Prostate gland (tissue), 2 donors: ENCODE data around the gene TSSC4. TPM values are rescaled to one million over a fixed set of nuclear protein-coding genes. Genes with fewer than 3 reads are reported as not detected.

Experiments
- DNase-seq: peaks from one replicate; pipeline ENCODE4 v3.0.0-alpha.2; 2019; ENCODE audit warnings: low spot score
- H3K27ac ChIP-seq, 2 donors: fragments of 200-600 bp; sonication (generic); 2 replicates each; pipeline ENCODE4 v1.5.1; 2017 to 2019
- H3K27me3 ChIP-seq: fragments of 200-600 bp; sonication (generic); replicated peaks from 2 replicates; pipeline ENCODE4 v1.5.1; 2019; ENCODE audit not compliant: insufficient read depth
- H3K36me3 ChIP-seq, 2 donors: fragments of 200-600 bp; sonication (generic); 1 replicate in 1 of 2; 2 replicates in 1 of 2; pipeline versions ENCODE4 v1.5.1 to v1.8.1; 2017 to 2019
- H3K4me1 ChIP-seq: fragments of 200-600 bp; sonication (generic); replicated peaks from 2 replicates; pipeline ENCODE4 v1.5.1; 2019
- H3K4me3 ChIP-seq, 2 donors: fragments of 200-600 bp; sonication (generic); 2 replicates each; pipeline ENCODE4 v1.5.1; 2017 to 2019
- H3K9me3 ChIP-seq: fragments of 200-600 bp; sonication (generic); 2 replicates; pipeline ENCODE4 v1.5.1; 2017
- CTCF ChIP-seq, 4 experiments: fragments of 200-600 bp in 2 of 4; fragments of 450-650 bp in 2 of 4; sonication (generic) in 2 of 4; IDR thresholded peaks; 1 replicate in 3 of 4; 2 replicates in 1 of 4; pipeline ENCODE4 v1.5.1; 2016 to 2019; ENCODE audit warnings: antibody characterized with exemption in 4 of 4, mild to moderate bottlenecking in 2 of 4, moderate library complexity in 2 of 4
- POLR2A ChIP-seq: fragments of 450-650 bp; IDR thresholded peaks from one replicate; pipeline ENCODE4 v1.6.1; 2016; ENCODE audit warnings: antibody characterized with exemption, mild to moderate bottlenecking
- POLR2AphosphoS5 ChIP-seq: sonication (generic); formaldehyde crosslinking; IDR thresholded peaks from one replicate; pipeline ENCODE4 v1.6.1; 2017; ENCODE audit warnings: antibody characterized with exemption
- WGBS: methylation state at CpG from one replicate; pipeline ENCODE4 v1.1.5; 2018; 5-methylcytosine and 5-hydroxymethylcytosine counted together
- intact Hi-C: fragments of 100-400 bp; cut with DNase I; formaldehyde crosslinking; loops from one replicate; pipeline ENCODE4 v1.14.2; 2022
- total RNA-seq, 2 donors: library from RNA; depleted of rRNA; stranded (reverse); fragments of >200 nt; gene quantifications; one replicate each; pipeline ENCODE4 v1.1.0, GENCODE V29; 2016

TSSC4 gene
- total RNA-seq, 2 donors from 2014 or later = 40.4 to 71.1 TPM

GRCh38 chr11:2367266-2368160 lies 33.0 kb upstream of the TSSC4 start:
- Histone ChIP-seq H3K27ac (no peak overlapping the region), H3K4me3 (no peak overlapping the region), H3K27me3 (no peaks in the 10 kb centered on the region), H3K4me1 (peaks cover 8% of the 10 kb centered on the region), H3K36me3 (no peaks in the 10 kb centered on the region), H3K9me3 (no peaks in the 10 kb centered on the region)
- DNase-seq = no peak
- intact Hi-C loops = no loop called here
- no peak for TF ChIP-seq CTCF (IDR thresholded peaks at IDR 0.05)
- no peak for TF ChIP-seq POLR2AphosphoS5
- no peak for TF ChIP-seq POLR2A
- WGBS = 80% methylated on average over 17 of the region's 17 CpGs

- WGBS = 90% methylated on average over 4 of the region's 7 CpGs
- Histone ChIP-seq H3K36me3 (no peaks in the 10 kb centered on the region), H3K4me1 (peaks cover 8% of the 10 kb centered on the region), H3K4me3 (no peak overlapping the region), H3K27me3 (no peaks in the 10 kb centered on the region), H3K27ac (no peak overlapping the region), H3K9me3 (no peaks in the 10 kb centered on the region)
- TF ChIP-seq CTCF (IDR thresholded peaks at IDR 0.05) = no peak
- TF ChIP-seq POLR2AphosphoS5 = no peak
- TF ChIP-seq POLR2A = no peak
- intact Hi-C loops = no loop called here
- no peak for DNase-seq
Measured at GRCh38 chr11:2368178-2368850, 32.2 kb upstream of the TSSC4 start.

GRCh38 chr11:2368851-2369180 lies 31.7 kb upstream of the TSSC4 start:
- intact Hi-C loops = no loop called here

GRCh38 chr11:2369320-2369719 lies 31.2 kb upstream of the TSSC4 start:
- no peak for TF ChIP-seq CTCF (IDR thresholded peaks at IDR 0.05)
- no peak for TF ChIP-seq POLR2A
- Histone ChIP-seq H3K27ac (no peak overlapping the region), H3K9me3 (no peaks in the 10 kb centered on the region), H3K27me3 (no peaks in the 10 kb centered on the region), H3K36me3 (no peaks in the 10 kb centered on the region), H3K4me3 (no peak overlapping the region), H3K4me1 (peaks cover 8% of the 10 kb centered on the region)
- no peak for DNase-seq
- WGBS = 95% methylated on average over 12 of the region's 12 CpGs
- intact Hi-C loops = no loop called here

More at GRCh38 chr11:2368851-2369180, 31.7 kb upstream of the TSSC4 start:
- no peaks in the 10 kb centered on the region for H3K36me3 ChIP-seq
- WGBS = 76% methylated on average over 9 of the region's 10 CpGs
- no peak overlapping the region for H3K27ac ChIP-seq
- no peak overlapping the region for H3K4me3 ChIP-seq
- H3K9me3 ChIP-seq = no peaks in the 10 kb centered on the region
- TF ChIP-seq POLR2A = no peak
- no peak for TF ChIP-seq CTCF (IDR thresholded peaks at IDR 0.05)
- no peak for TF ChIP-seq POLR2AphosphoS5
- H3K4me1 ChIP-seq = peaks cover 8% of the 10 kb centered on the region
- H3K27me3 ChIP-seq = no peaks in the 10 kb centered on the region
- DNase-seq = no peak
